GM10847 (cell line): ENCODE results near the gene NDUFB8.

ENCODE experiments used
- POLR2A ChIP-seq: IDR thresholded peaks from 2 replicates; pipeline ENCODE4 v1.6.1; 2011; ENCODE audit not compliant: insufficient read length; ENCODE audit errors: extremely low read depth

Gene NDUFB8

GRCh38 chr10:100519311-100520051 lies 10.2 kb downstream of the NDUFB8 start, which contains the start of gene SEC31B:
Gene SEC31B (minus strand): TSS chr10:100519861. CDS start chr10:100516952, 2,909 bp downstream.
- TF ChIP-seq POLR2A, result no peak

- TF ChIP-seq POLR2A, result no peak
These were observed 10.9 kb downstream of the NDUFB8 start for GRCh38 chr10:100518761-100519241.

GRCh38 chr10:100516847-100517246 lies 12.8 kb downstream of the NDUFB8 start:
- TF ChIP-seq POLR2A, result no peak

GRCh38 chr10:100515612-100516011 lies 14.1 kb downstream of the NDUFB8 start:
- TF ChIP-seq POLR2A, result no peak

GRCh38 chr10:100510533-100511308 lies 18.9 kb downstream of the NDUFB8 start:
- TF ChIP-seq POLR2A, result no peak

- no peak for TF ChIP-seq POLR2A
These were observed 20.3 kb downstream of the NDUFB8 start for GRCh38 chr10:100509241-100509840.

- TF ChIP-seq POLR2A, result no peak
These were observed 20.9 kb downstream of the NDUFB8 start for GRCh38 chr10:100508691-100509150.

- TF ChIP-seq POLR2A, result no peak
These were observed 21.4 kb downstream of the NDUFB8 start for GRCh38 chr10:100508266-100508665.

GRCh38 chr10:100507357-100507732 lies 22.3 kb downstream of the NDUFB8 start:
- TF ChIP-seq POLR2A, result no peak

GRCh38 chr10:100506596-100507356 lies 22.9 kb downstream of the NDUFB8 start:
- TF ChIP-seq POLR2A, result no peak

- no peak for TF ChIP-seq POLR2A
These were observed 24.5 kb downstream of the NDUFB8 start for GRCh38 chr10:100505164-100505563.

- no peak for TF ChIP-seq POLR2A
These were observed 25.6 kb downstream of the NDUFB8 start for GRCh38 chr10:100504096-100504495.

- TF ChIP-seq POLR2A, result no peak
These were observed 26.7 kb downstream of the NDUFB8 start for GRCh38 chr10:100502926-100503494.

- no peak for TF ChIP-seq POLR2A
These were observed 28.2 kb downstream of the NDUFB8 start for GRCh38 chr10:100501423-100501822.

GRCh38 chr10:100498059-100498458 lies 31.6 kb downstream of the NDUFB8 start:
- TF ChIP-seq POLR2A, result no peak
